Panc1 (cell line): ENCODE measurements around the gene CEP170B. TPM values are rescaled to one million over a fixed set of nuclear protein-coding genes. Genes with fewer than 3 reads are reported as not detected.

Experiments
- ATAC-seq: fragments of 200-7000 bp; cut with Tn5 transposase; 2 replicates; pipeline ENCODE4 v1.9.1; 2020; ENCODE audit warnings: mild to moderate bottlenecking, moderate library complexity
- BruUV-seq: library from RNA; stranded (reverse); fragments of 400-500 nt; replicated peaks from 2 replicates; lab custom pipeline; 2021; lab: Mats Ljungman, UMichigan
- CTCF ChIA-PET: fragments of 300-600 bp; sonication (Branson Sonifier 250); formaldehyde crosslinking; loops from one replicate; lab custom pipeline; 2022; ENCODE audit warnings: antibody characterized with exemption; lab: Charles Lee
- POLR2A ChIA-PET: fragments of 300-600 bp; sonication (Branson Sonifier 250); formaldehyde crosslinking; loops from one replicate; lab custom pipeline; 2022; ENCODE audit warnings: antibody characterized with exemption; lab: Charles Lee
- DNase-seq: peaks from one replicate; pipeline ENCODE4 v3.0.0-alpha.2; 2010; ENCODE audit warnings: low read depth, low spot score
- H3K27ac ChIP-seq: 2 replicates; pipeline ENCODE4 v1.5.1; 2011; ENCODE audit warnings: mild to moderate bottlenecking, low read length, inconsistent platforms
- H3K27me3 ChIP-seq: fragments of 200-500 bp; sonication (Bioruptor generic); 2 replicates; pipeline ENCODE4 v1.6.0; 2014; ENCODE audit warnings: low read length, inconsistent platforms; ENCODE audit not compliant: control insufficient read depth, insufficient read depth
- H3K36me3 ChIP-seq: fragments of 200-500 bp; sonication (Bioruptor generic); 2 replicates; pipeline ENCODE4 v1.5.1; 2014; ENCODE audit warnings: inconsistent platforms, mild to moderate bottlenecking, low read length, moderate library complexity; ENCODE audit not compliant: control insufficient read depth, insufficient read depth
- H3K4me1 ChIP-seq: 2 replicates; pipeline ENCODE4 v1.5.1; 2011; ENCODE audit warnings: inconsistent platforms, mild to moderate bottlenecking, low read length, moderate library complexity; ENCODE audit not compliant: control insufficient read depth, insufficient read depth
- H3K4me3 ChIP-seq, 2 experiments: 2 replicates each; pipeline ENCODE4 v1.5.1; 2011 to 2012; ENCODE audit warnings: low read depth in 2 of 2, low read length in 2 of 2, mild to moderate bottlenecking in 2 of 2, inconsistent platforms in 1 of 2, moderate library complexity in 1 of 2
- H3K9me3 ChIP-seq: fragments of 200-500 bp; sonication (Bioruptor generic); 2 replicates; pipeline ENCODE4 v1.5.1; 2014; ENCODE audit warnings: low read depth, mild to moderate bottlenecking, inconsistent platforms, low read length, moderate library complexity; ENCODE audit not compliant: control insufficient read depth, insufficient read depth
- CTCF ChIP-seq: fragments of 450-650 bp; IDR thresholded peaks from 2 replicates; pipeline ENCODE4 v1.5.1; 2017; ENCODE audit warnings: mild to moderate bottlenecking
- POLR2AphosphoS5 ChIP-seq: IDR thresholded peaks from 2 replicates; pipeline ENCODE4 v1.6.1; 2012; ENCODE audit warnings: mild to moderate bottlenecking, low read depth, low read length, moderate library complexity
- REST ChIP-seq, 2 experiments: IDR thresholded peaks; 2 replicates each; pipeline ENCODE4 v1.6.1; 2011 to 2012; ENCODE audit warnings: low read depth in 2 of 2, control low read depth in 1 of 2, low read length in 1 of 2, mild to moderate bottlenecking in 1 of 2, moderate library complexity in 1 of 2; ENCODE audit not compliant: insufficient read depth in 1 of 2
- SIN3A ChIP-seq: IDR thresholded peaks from 2 replicates; pipeline ENCODE4 v1.6.1; 2012; ENCODE audit warnings: low read depth, mild to moderate bottlenecking, low read length, moderate library complexity, borderline replicate concordance; ENCODE audit not compliant: insufficient read depth
- TCF7L2 ChIP-seq: IDR thresholded peaks from 2 replicates; pipeline ENCODE4 v1.6.1; 2011; ENCODE audit warnings: mild to moderate bottlenecking, low read depth, low read length, inconsistent platforms
- in situ Hi-C: cut with HindIII; loops from 2 replicates; pipeline ENCODE4 v1.10.0; 2016; ENCODE audit warnings: low sequenced_read_pairs, low pct_unique_long_range_greater_than_20kb
- intact Hi-C: fragments of 100-400 bp; cut with micrococcal nuclease; formaldehyde crosslinking; loops from one replicate; pipeline ENCODE4 v1.10.0; 2022; ENCODE audit not compliant: unreplicated experiment
- total RNA-seq: library from RNA; stranded (reverse); gene quantifications from one replicate; pipeline ENCODE4 v1.2.1, GENCODE V29; 2021; ENCODE audit not compliant: unreplicated experiment

The CEP170B gene
- total RNA-seq, 1 experiment from 2014 or later = 17.8 TPM

- in situ Hi-C loops = no loop called here
- no peaks in the 10 kb centered on the region for H3K36me3 ChIP-seq
- no TSS peak for BruUV-seq
- no peak overlapping the region for H3K27ac ChIP-seq
- ATAC-seq = no peak
- peaks cover 2% of the 10 kb centered on the region; the same call in 1 of the 2 replicates for H3K27me3 ChIP-seq
- POLR2A ChIA-PET = no interaction called here
- no peaks in the 10 kb centered on the region for H3K4me1 ChIP-seq
- CTCF ChIA-PET = no interaction called here
- no peak for TF ChIP-seq SIN3A
- no peak for TF ChIP-seq CTCF
- TF ChIP-seq REST (IDR thresholded peaks at IDR 0.05; ENCODE audit: insufficient read depth in 1 of 2, low read depth in 2 of 2, low read length in 1 of 2) = no peak
- TF ChIP-seq TCF7L2 = no peak
- no peak for TF ChIP-seq POLR2AphosphoS5
- no peaks in the 10 kb centered on the region for H3K9me3 ChIP-seq
- intact Hi-C loops = no loop called here
- no peak overlapping the region for H3K4me3 ChIP-seq
- no peak for DNase-seq
These were observed 23.3 kb upstream of the CEP170B start for GRCh38 chr14:104841730-104842129.

GRCh38 chr14:104843006-104843405 is 22.1 kb upstream of the CEP170B start:
- no peaks in the 10 kb centered on the region for H3K36me3 ChIP-seq
- no peak overlapping the region for H3K27ac ChIP-seq
- peaks cover 2% of the 10 kb centered on the region; the same call in 1 of the 2 replicates for H3K27me3 ChIP-seq
- ChIA-PET CTCF (no interaction called here), POLR2A (no interaction called here)
- intact Hi-C loops (no loop called here), in situ Hi-C loops (no loop called here)
- BruUV-seq = no TSS peak
- DNase-seq (no peak), ATAC-seq (no peak)
- H3K4me3 ChIP-seq = no peak overlapping the region
- TF ChIP-seq TCF7L2 (no peak), SIN3A (no peak), POLR2AphosphoS5 (no peak), CTCF (no peak), REST (IDR thresholded peaks at IDR 0.05; ENCODE audit: insufficient read depth in 1 of 2, low read depth in 2 of 2, low read length in 1 of 2) (no peak)
- H3K4me1 ChIP-seq = no peaks in the 10 kb centered on the region
- H3K9me3 ChIP-seq = no peaks in the 10 kb centered on the region
